ENCODE data around the gene CAPN6.

DNA sequence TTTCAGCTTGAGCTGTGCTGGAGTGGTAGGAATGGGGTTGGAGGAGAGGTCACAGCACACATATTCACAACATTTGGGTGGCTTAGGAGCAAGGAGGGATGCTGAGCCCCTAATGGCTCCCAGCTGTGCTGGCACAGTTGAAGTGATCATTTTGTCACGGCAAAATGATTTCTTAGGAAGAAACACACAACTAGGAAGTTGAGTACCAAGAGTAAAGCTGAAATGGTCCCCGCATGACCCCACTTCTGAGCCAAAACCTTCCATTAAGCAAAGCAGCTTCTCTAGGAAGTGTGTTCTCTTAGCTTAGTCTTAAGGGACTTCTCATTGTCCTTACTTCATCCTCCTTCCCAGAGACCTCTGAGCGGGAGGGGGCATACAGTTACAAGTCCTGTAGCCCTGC is 12.6 kb downstream of the CAPN6 start:
- TF ChIP-seq, protein P1, sequence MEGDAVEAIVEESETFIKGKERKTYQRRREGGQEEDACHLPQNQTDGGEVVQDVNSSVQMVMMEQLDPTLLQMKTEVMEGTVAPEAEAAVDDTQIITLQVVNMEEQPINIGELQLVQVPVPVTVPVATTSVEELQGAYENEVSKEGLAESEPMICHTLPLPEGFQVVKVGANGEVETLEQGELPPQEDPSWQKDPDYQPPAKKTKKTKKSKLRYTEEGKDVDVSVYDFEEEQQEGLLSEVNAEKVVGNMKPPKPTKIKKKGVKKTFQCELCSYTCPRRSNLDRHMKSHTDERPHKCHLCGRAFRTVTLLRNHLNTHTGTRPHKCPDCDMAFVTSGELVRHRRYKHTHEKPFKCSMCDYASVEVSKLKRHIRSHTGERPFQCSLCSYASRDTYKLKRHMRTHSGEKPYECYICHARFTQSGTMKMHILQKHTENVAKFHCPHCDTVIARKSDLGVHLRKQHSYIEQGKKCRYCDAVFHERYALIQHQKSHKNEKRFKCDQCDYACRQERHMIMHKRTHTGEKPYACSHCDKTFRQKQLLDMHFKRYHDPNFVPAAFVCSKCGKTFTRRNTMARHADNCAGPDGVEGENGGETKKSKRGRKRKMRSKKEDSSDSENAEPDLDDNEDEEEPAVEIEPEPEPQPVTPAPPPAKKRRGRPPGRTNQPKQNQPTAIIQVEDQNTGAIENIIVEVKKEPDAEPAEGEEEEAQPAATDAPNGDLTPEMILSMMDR (optimal IDR thresholded peaks at IDR 0.05 in 1 of 3, IDR thresholded peaks at IDR 0.05 in 1 of 3, conservative IDR thresholded peaks at IDR 0.05 in 1 of 3; ENCODE audit: extremely low read depth in 1 of 3, insufficient read depth in 2 of 3, low read length in 3 of 3): no peak
- no peak for TF ChIP-seq EZH2 (IDR thresholded peaks at IDR 0.05; ENCODE audit: low read length)
